GM19467 (cell line): ENCODE measurements around the gene LOXHD1.

ENCODE experiments used
- ATAC-seq: cut with Tn5 transposase; IDR thresholded peaks from one replicate; pipeline ENCODE4 v1.9.1; 2021; ENCODE audit warnings: mild to moderate bottlenecking, moderate library complexity; ENCODE audit not compliant: unreplicated experiment

LOXHD1 gene, protein sequence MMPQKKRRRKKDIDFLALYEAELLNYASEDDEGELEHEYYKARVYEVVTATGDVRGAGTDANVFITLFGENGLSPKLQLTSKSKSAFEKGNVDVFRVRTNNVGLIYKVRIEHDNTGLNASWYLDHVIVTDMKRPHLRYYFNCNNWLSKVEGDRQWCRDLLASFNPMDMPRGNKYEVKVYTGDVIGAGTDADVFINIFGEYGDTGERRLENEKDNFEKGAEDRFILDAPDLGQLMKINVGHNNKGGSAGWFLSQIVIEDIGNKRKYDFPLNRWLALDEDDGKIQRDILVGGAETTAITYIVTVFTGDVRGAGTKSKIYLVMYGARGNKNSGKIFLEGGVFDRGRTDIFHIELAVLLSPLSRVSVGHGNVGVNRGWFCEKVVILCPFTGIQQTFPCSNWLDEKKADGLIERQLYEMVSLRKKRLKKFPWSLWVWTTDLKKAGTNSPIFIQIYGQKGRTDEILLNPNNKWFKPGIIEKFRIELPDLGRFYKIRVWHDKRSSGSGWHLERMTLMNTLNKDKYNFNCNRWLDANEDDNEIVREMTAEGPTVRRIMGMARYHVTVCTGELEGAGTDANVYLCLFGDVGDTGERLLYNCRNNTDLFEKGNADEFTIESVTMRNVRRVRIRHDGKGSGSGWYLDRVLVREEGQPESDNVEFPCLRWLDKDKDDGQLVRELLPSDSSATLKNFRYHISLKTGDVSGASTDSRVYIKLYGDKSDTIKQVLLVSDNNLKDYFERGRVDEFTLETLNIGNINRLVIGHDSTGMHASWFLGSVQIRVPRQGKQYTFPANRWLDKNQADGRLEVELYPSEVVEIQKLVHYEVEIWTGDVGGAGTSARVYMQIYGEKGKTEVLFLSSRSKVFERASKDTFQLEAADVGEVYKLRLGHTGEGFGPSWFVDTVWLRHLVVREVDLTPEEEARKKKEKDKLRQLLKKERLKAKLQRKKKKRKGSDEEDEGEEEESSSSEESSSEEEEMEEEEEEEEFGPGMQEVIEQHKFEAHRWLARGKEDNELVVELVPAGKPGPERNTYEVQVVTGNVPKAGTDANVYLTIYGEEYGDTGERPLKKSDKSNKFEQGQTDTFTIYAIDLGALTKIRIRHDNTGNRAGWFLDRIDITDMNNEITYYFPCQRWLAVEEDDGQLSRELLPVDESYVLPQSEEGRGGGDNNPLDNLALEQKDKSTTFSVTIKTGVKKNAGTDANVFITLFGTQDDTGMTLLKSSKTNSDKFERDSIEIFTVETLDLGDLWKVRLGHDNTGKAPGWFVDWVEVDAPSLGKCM (N-terminal part only)

DNA sequence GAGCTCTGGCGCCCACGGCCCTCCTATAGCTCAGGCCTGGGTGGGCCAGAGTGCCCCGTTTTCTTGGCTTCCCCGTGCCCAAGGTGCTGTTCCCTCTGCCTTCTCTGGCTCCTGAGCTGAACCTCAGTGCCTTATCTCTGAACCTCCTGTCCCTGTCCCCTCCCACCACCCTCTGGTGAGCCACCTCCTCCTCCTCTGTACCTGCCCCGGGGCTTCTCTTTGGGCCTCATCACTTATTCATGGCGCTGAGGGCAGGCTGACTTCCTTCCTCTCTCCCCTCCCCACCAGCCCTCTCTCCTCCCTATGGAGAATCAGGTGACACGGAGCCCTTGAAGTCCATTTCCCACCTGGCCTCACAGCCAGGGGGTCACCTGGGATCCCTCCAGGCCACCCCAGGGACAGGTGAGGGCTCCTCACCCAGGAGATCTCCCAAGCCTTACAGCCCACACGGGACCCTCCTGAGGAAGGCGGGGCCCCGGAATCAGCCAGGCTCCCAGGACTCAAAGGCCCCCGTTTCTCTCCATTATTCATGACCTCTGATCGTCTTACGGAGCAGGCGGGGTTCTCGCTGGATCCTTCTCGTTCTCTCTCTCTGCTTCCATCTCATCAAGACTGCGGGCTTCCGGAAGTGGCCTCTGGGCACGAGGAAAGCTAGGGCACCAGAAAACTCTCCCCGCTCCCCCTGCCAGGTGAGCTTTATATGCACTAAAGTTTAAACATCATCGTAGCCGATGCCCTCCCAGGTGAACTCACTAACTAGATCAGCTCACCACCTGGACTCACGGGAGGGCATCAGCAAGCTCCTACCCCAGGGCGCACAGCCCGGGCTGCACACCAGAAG, at the start of gene LOXHD1:
LOXHD1 (minus strand) TSS at position 106 of the 841 bp plus-strand sequence. CDS start 187 bp downstream, outside the sequence.
- no peak for ATAC-seq

DNA sequence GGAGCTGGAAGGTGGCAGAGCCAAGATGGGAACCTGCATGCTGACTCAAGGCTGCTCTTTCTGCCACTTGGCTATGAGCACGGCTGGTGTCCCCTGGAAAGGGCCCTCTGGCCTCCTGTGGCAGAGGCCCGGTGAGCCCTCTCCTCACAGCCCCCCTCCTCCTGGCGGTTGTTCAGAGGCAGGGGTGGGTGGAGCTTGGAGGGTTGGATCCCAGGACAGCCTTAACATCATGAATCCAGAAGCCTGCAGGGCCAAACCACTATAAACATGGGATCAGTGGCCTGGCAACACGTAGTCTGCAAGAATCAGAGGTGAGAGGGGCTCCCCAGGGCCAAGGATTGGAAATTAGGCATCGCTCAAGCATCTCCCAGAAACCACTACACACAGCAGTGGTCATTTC, 48.5 kb upstream of the LOXHD1 start:
- no peak for ATAC-seq

DNA sequence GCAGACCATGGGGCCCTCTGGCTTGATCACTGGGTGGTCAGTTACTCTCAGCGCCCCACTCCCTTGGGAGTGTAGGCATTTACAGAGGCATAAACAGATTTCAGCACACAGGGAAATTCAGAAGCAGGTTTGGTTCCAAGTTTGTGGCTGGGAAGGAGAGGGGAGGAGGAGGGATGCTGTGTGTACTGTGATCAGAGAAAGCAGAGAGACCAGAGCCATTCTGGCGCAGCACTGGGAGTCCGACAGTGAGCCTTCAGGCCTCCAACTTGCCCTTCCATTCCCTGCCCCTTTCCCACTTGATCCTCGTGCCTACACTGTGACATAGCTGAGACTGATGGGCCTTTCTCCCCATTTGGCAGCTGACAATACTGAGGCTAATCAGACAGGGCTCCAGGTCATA, 47.8 kb upstream of the LOXHD1 start:
- ATAC-seq = no peak

DNA sequence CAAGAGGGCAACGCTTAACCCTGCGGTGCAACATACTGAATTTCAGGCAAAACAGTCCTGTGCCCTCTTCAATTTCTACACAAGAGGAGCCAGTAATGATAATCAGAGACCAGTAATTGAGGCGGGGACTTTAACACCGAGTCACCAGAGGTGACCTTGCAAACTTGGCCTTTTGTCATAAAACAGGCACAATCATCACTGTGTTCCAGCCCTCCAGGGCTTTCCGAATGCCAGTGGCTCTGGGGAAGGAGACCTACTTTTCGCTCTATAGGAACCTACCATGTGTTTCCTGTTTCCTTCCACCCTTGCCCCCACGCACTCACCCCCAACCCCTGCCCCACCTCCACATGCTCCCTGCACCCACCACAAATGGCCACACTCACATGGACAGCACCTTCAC, 47.2 kb upstream of the LOXHD1 start:
- ATAC-seq = no peak

DNA sequence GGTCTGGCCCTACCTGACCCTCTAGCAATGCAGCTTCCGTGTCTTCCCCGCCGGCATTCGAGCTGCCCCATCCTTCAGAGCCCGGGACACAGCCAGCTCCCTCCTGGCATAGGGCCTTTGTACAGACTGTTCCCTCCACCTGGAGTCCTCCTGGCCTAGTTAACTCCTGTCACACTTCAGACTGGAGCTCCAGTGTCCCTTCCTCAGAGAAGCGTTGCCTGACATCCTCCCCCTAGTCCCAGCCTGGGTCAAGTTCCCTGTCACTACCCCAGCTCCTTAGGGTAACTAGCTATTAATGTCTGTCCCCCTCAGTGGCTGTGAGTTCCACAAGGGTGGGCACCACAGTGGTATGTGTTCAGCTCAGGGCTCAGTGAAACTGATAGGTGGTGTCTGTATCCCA, 45.5 kb upstream of the LOXHD1 start:
- no peak for ATAC-seq

DNA sequence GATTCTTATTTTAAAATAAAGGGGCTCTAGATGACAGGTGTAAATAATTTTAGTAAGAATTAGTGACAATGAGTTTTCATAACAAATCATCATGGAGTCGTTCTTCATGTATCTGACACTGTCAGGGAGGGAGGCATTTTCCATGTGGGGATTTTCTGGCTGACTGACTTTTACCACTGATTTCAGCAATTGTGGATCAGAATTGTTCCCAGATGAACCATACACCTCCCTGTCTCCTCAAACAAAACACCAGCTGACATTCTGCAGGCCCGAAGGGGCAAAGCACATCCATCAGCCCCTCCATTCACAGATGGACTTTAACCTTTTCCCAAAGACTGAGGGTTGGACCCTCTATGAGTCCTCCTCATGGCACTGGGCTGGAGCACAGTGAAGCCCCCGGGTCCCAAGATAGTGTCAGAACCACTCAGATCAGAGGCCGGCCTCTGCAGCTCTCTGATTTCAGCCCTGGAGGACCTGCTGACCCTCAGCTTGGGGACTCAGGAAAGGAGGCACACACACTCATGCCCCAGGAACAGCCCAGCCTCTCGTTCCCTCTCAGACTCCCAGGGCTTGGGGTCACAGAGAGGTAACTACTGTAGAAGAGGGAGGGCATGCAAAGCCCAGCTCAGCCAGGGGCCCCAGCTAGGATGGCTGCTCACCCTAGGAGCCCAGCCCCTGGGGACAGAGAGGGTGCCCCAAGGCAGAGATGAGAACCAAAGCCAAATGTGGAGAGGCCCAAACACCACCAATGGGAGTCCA, 43.2 kb upstream of the LOXHD1 start:
- no peak for ATAC-seq

DNA sequence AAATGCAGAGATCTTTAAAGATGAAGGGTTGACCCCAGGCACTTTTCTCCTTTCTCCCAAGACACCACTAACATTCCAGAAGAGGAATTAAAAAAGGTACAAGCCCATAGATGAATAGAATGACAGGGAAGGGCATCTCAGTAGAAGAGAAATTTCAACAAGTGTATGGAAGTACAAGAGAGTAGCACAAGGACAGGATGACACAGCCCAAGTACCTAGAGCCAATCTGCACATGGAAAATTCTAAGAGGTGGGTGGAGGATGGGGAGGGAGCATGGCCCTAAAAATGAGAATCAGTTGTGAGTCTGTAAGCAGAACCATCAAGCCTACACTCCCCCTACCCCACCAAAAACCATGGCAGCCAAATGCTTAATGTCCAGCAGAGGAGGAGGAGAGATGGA, 39.7 kb upstream of the LOXHD1 start:
- ATAC-seq = no peak

DNA sequence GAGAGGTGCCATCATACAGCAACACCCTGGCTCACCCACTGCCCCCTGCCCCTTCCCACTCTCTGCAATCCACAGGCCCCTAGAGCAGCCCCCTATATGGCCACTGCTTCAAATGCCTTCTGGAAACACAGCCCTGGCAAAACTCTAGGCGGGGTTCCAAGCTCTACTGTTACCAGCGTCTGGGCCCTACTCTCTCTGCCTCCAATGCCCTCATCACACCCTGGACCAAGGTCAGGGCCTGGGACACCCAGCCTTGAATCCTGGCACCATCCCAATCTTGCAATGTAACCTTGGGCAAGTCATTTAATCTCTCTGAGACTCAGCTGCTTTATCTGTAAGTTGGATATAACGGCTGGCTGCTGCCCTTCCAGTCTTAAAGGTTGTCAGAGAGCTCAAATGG, 39.2 kb upstream of the LOXHD1 start:
- no peak for ATAC-seq

DNA sequence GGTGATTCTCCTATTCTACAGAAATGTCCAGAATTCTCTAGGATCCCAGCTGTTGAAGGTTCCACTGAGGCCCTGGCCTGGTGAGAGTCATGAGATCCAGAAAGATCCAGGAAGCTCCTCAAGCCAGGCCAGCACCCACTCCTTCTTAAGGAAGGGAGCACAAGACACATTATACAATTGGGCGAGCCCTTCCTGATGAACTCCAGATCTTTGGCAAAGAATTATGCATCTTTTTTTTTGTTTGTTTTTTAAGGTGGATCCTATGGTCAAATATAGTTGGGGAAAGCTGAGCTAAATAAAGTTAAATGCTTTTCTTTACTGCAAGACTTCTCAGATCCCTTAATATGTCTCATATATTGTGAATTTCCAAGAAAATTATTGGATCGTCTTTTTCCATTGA, 37.0 kb upstream of the LOXHD1 start:
- ATAC-seq = no peak

DNA sequence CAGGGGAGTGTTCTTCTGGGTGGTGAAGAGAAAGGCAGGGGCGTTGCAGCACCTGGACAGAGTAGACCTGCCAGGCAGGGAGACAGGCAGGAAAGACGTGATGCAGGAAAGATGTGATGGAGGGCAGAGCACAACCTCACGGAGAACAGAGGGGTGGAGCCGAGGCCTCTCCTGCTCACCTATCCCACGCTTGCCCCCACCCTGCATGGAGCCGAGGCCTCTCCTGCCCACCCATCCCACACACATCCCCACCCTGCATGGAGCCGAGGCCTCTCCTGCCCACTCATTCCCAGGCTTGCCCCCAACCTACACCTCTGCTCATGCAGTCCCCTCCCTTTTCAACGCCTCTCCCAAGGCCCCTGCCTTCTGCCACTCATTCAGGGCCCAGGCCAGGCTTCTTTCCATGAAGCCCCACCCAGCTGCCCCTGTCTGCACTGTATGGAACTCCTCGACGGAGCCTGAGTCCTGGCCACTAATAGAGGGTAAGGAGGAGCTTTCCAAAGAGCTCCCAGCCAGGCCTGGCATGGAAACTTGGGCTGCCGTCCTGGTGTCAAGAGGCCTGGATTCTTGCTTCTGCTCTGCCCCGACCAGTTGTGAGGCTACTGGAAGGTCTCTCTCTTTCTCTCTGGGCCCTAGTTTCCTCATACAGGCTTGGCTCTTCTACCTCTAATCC, 32.0 kb upstream of the LOXHD1 start:
- no peak for ATAC-seq

DNA sequence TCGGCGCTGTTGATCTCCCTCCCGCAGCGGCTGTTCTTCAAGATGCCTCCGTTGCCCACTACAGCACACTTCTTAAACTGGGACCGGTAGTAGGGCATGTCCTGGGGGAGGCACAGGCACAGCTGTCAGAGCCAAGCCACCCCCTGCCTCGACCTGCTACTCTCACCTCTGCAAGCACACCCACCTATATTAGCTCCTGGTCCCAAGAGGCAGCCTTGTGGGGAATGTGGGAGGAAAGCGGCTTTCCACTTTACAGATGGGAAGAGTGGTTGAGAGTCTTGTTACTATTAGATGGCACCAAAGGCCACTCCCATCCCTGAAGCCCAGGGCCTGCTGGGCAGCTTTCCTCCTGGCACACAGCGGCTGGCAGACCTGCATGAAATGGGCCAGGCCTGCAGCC, 29.2 kb upstream of the LOXHD1 start:
- no peak for ATAC-seq

DNA sequence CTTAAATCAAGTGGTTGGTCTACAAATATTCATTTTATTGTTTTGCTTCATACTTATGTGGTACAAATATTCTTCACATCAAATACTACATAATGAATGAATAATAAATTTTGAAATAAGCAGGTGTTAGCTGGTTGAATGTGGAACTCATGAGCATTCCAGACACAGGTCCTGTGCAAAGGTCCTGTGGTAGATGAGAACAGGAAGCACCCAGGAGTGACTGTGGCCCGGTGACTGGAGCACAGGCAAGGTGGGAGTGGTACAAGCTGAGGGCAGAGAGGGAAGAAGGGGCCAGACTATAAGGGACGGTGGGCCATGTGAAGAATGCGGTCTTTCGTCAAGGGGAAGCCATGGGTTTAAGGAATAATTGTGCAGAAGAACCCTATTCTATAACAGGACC, 26.2 kb upstream of the LOXHD1 start:
- ATAC-seq = no peak

DNA sequence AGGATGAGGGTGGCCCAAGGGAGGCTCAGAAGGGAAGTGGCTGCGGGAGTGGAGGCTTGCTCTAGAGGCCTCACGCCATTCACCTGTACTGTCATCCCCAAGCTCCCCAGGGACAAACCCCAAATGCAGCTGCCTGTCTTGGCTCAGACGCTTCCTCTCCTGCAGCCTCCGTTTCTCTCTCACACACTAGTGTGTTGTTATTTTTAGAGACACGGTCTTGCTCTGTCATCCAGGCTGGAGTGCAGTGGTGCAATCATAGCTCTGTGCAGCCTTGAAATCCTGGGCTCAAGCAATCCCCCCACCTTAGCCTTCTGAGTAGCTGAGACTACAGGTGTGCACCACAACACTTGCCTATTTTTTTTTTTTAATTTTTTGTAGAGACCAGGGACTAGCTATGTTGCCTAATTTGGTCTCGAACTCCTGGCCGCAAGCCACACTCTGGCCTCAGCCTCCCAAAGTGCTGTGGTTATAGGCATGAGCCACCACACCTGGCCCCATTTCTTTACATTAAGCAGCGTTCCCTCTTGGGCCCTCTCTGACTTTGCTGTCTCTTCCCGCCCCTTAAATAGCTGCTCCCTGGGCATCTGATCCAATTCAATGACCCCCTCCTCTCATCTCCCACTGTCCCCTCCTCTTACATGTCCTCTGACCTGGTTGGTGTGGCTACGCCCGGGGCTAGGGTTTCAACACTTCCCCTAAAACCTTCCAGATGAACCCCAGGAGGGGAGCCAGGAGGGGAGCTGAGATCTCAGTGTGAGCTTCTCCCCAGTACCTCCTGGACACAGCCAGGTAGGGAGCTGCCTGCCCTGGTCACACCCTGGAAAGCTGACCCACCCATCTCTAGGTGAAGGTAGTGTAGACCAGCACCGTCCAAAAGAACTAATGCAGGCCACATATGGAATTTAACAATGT, 24.0 kb upstream of the LOXHD1 start:
- no peak for ATAC-seq

DNA sequence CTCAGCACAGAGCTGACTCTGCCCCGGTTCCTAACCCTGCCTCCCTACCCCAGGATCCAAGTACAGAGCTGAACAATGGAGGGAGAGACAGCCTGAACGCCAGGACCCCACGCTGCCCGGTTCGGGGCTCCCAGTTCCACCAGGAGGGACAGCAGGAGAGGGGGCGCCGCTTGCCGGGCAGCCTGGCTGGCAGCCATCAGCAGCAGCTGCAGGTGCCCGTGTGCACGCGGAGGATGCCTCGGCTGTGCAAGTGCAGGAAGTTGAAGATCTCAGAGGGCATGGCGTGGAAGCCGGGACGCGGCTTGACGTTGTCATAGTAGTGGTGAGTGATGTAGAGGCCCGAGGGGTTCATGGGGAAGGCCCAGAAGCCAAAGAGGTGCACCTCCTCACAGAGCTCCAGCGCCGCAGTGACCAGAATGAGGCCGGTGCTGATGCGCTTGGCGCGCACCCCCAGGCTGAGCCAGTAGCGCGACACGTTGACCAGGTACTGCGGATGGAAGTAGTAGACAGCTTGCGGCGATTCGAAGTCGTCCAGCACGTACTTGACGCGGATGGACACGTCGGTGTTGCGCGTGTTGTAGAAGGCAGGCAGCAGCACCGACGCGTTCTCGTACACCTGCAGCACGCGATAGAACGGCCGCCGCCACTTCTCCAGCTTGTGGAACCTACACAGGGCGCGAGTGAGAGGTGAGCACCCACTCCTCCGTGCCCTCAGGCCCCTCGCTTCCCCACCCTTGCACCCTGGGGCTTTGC, 23.0 kb upstream of the LOXHD1 start:
- no peak for ATAC-seq

DNA sequence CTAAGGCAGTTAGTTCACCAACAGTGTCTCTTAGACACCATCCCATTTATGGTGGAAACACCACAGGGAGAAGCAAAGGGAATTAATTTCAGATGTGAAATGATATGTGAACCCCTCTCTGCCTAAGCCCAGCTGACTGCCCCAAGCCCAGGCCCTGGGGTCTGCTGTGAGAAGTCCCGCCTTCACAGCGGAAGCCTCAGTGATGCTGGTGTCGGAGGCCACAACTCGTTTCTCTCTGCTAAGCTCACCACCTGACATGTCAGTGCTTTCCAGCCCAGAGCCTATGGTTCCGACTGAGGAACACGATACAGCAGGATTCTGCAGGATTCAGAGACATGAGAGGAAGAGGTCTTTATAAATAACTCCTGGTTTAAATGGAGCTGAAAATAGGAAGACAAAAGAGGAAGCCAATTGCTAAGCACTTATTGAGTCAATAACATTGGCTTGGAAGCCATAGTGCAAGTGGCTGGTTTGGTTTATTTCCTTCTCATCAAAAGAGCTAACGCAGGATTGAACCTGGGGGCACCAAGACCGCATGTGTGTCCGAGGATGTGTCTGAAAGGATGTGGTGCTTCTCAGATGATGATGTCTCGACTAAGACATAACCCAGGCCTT, 21.9 kb upstream of the LOXHD1 start:
- no peak for ATAC-seq

DNA sequence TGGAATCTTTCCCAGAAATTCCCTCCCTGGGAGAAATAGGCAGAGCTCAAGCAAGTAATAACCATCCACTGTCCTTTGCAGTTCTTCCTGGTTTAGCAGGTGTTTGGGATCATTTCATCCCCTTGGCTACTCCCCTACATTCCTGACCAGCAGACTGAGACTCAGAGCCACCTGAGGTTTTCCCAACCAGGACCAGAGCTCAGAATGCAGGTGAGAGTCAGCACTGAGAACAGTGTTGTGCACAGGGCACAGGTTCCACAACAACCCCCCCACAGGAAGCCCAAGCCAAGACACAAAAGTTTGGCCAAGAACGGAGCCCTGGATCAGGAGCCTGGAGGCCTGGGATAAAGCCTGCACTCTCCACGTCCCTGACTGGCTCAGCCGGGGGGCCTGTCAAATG, 21.0 kb upstream of the LOXHD1 start:
- ATAC-seq = no peak

DNA sequence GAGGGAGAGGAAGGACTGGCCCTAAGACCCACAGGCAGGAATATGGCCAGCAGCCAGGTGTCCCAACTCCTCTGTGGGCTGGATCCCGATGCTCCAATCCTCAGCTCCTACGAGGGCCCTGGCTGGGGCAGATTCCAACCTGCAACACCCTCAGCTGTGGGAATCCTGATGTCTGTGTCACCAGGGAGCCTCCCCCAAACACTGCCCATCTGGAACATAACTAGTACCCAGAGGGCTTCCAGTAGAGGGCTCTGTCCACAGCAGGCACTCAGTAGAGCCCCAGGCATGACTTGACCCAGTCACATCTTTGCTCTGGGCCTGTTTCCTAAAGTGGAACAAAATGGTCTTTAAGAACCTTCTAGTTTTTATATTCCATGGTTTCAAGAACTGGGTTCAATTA, 20.6 kb upstream of the LOXHD1 start:
- no peak for ATAC-seq
